Dermis lymphatic vessel endothelial cell (primary cell): ENCODE data around the gene PHRF1. TPM values are rescaled to one million over a fixed set of nuclear protein-coding genes. Genes with fewer than 3 reads are reported as not detected.

Source experiments
- total RNA-seq: library from RNA; depleted of rRNA; stranded (reverse); fragments of >200 nt; gene quantifications from 2 replicates; pipeline ENCODE4 v1.2.1, GENCODE V29; 2014

Gene PHRF1, protein sequence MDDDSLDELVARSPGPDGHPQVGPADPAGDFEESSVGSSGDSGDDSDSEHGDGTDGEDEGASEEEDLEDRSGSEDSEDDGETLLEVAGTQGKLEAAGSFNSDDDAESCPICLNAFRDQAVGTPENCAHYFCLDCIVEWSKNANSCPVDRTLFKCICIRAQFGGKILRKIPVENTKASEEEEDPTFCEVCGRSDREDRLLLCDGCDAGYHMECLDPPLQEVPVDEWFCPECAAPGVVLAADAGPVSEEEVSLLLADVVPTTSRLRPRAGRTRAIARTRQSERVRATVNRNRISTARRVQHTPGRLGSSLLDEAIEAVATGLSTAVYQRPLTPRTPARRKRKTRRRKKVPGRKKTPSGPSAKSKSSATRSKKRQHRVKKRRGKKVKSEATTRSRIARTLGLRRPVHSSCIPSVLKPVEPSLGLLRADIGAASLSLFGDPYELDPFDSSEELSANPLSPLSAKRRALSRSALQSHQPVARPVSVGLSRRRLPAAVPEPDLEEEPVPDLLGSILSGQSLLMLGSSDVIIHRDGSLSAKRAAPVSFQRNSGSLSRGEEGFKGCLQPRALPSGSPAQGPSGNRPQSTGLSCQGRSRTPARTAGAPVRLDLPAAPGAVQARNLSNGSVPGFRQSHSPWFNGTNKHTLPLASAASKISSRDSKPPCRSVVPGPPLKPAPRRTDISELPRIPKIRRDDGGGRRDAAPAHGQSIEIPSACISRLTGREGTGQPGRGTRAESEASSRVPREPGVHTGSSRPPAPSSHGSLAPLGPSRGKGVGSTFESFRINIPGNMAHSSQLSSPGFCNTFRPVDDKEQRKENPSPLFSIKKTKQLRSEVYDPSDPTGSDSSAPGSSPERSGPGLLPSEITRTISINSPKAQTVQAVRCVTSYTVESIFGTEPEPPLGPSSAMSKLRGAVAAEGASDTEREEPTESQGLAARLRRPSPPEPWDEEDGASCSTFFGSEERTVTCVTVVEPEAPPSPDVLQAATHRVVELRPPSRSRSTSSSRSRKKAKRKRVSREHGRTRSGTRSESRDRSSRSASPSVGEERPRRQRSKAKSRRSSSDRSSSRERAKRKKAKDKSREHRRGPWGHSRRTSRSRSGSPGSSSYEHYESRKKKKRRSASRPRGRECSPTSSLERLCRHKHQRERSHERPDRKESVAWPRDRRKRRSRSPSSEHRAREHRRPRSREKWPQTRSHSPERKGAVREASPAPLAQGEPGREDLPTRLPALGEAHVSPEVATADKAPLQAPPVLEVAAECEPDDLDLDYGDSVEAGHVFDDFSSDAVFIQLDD (N-terminal part only)
- total RNA-seq = 17.6 and 19.3 TPM in 2 replicates

DNA sequence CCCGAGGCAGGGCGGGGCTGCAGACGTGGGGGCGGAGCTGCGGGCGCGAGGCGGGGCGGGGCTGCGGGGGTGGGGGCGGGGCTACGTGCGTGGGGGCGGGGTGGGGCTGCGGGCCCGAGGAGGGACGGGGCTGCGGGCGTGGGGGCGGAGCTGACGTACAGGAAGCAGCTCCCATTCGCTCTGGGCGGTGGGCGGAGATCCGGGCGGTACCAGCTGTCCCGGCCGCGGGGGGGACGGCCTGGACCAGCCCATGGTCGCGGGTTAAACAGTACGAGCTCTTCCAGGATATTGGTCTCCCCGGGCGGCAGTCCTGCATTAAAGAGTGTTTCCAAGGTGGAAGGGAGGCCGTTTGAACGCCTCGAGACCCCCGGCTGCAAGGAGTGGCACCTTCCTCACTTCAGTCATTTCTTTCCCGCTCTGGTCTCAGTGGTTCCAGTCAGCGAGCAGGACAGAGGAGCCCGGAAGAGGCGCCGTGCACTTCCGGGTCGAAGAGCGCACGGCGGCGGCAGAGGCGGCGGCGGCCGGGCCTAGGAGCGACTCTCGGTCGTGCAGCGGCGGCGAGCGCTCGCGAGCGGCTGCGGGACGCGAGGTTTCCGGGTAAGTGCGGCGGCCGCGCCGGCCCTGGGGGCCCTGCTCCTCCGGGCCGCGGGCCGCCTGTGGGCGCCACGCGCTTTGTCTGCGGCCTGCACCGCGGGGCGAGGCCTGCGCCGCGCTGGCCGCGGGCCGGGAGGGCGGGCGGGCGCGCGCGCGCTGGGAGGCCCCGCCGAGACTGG lies at the start of gene PHRF1:
TSS of gene PHRF1 (plus strand) at position 475 of the 773 bp plus-strand sequence. CDS start 5,043 bp downstream, outside the sequence.

GRCh38 chr11:535519-536454 lies 40.5 kb upstream of the PHRF1 start, which contains the start of gene HRAS:
TSS of gene HRAS (minus strand) at chr11:535576.

GRCh38 chr11:536841-537621 lies 39.2 kb upstream of the PHRF1 start, which contains the start of gene LRRC56:
TSS of gene LRRC56 (plus strand) at chr11:537527. CDS start at chr11:540685, 3,158 bp downstream.

DNA sequence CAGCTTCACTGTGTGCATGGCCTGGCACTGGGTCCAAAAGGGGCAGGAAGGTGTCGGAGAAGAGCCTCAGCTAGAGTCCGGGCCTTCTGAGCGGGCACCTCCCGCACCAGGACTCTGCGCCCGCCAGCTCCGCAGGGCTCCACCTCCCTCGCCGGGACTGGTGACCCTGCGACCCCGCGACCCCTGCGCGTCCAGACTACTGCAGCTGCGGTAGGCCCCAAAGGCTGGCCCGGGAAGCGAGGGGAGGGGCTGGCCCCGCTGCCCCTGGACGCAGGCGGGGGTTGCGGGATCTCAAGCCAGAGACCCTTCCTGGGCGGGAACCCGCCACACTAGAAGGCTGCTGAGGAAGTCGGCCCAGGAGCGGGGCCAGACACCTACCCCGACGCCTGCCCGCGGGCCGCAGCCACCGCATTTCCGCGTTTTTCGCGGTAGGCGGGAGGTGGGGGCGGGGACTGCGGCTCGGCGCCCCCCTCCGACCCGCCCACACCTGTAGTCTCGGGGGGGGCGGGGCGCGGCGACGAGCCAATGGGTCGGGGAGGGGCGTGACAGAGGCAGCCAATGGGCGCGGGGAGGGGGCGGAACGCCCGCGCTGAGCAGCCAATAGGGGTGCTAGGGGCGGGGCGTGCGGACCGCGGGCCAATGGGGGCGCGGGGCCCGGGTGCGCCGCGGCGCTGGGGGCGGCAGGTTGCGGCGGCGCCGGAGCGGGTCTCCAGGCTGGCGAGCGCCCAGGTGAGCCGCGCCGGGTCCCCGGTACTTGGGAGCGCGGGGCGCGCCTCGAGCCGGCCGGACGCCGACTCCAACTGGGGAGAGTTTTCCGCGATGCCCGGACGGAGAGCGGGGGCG lies 15.7 kb upstream of the PHRF1 start, which contains the start of the genes LMNTD2 and RASSF7:
TSS of gene LMNTD2 (minus strand) at position 434 of the 843 bp plus-strand sequence. CDS start at position 412, 22 bp downstream.
TSS of gene RASSF7 (plus strand) at position 666 of the 843 bp plus-strand sequence. CDS start 799 bp downstream, outside the sequence.

DNA sequence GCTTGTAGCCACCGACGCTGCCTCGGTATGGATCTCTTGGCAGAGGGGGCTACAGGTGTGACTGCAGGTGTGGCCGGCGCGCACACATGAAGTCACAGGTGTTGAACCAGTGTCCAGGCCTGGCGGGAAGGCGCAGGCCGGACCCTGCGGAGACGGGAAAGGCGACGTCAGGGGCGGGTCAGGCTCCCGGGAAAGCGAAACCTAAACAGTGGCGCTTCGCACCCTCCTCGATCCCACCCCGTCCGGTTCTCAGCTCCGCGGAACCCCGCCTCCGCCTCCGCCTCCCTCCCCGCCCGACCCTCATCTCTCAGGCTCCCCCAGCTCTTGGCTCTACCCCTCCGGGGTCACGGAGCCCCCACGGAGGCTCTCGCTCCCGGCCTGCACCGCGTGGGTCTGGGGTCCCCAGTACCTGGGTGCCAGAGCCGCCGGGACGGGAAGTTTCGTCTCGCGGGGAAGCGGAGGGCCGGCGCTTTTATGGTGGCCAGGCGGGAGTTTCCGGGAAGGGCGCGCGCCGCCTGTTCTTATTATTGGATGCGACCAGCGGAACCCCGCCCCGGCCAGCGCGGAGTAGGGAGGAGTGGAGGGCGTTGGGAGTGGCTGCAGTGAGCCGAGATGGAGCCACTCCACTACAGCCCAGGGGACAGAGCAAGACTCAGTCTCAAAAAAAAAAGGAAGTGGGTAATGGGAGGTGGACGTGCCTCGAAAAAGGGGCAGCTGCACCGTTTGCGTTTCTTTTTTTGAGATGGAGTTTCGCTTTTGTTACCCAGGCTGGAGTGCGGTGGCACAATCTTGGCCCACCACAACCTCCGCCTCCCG lies 39.4 kb downstream of the PHRF1 start, which contains the start of gene IRF7:
TSS of gene IRF7 (minus strand) at position 447 of the 816 bp plus-strand sequence. CDS start 586 bp downstream, outside the sequence.

GRCh38 chr11:624705-625635 lies 48.7 kb downstream of the PHRF1 start, which contains the start of gene CDHR5:
TSS of gene CDHR5 (minus strand) at chr11:624955. CDS start at chr11:624902, 53 bp downstream.

DNA sequence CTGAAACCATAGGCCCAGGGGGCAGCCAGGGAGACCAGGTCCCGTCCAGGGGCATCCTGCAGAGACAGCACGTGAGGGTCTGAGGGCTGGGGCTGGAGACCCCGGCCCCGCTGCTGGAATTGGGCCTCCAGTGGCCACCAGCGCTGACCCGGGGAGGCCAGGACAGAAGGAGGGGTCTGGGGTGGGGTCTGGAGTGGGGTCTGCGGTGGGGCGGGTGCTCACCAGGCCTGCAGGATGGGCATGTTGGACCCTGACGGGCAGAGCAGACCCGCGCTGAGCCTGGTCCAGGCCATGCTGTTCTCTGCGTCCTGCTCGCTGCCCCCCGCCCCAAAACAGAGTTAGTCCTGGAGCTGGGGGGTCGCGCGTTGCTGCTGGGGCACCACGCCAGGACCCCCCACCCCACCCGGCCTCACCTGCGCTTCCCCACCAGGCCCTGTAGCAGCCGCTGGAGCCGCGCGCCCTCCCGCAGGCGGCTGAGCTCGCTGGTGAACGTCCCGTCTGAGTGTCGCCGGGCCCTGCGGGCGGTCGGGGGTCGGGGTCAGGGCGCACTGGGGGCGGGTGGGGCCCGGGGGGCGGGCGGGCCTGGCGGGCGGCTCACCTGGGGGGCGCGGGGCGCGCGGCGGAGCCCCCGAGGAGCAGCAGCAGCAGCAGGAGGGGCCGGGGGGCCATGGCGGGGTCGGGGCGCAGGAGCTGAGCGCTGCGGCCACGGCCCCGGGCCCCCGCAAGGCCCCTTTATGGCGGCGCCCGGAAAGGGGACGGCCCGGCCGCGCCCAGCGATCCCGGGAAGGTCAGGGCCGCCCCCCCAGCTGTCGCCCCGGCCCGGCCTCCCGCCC lies 50.4 kb downstream of the PHRF1 start, which contains the start of gene SCT:
TSS of gene SCT (minus strand) at position 707 of the 833 bp plus-strand sequence. CDS start at position 669, 38 bp downstream.

DNA sequence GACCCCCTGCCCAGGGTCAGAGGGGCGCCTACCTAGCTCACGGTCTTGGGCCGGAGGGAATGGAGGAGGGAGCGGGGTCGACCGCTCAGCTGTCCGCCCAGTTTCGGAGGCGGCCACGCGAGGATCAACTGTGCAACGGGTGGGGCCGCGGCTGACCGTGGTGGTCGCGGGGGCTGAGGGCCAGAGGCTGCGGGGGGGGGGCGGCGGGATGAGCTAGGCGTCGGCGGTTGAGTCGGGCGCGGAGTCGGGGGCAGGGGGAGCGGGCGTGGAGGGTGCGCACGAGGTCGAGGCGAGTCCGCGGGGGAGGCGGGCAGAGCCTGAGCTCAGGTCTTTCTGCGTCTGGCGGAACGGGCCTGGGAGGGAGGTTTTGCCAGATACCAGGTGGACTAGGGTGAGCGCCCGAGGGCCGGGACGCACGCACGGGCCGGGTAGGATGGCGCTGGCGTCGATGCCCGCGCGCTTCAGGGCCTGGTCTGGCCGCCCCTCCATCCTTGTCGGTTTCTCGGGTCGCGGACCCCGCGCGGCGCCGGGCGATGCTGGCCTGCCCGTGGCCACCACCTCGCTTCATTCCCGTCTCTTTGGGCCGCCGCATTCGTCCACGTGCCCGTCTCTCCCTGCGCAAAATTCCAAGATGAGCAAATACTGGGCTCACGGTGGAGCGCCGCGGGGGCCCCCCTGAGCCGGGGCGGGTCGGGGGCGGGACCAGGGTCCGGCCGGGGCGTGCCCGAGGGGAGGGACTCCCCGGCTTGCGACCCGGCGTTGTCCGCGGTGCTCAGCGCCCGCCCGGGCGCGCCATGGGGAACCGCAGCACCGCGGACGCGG lies 60.5 kb downstream of the PHRF1 start, which contains the start of gene DRD4:
TSS of gene DRD4 (plus strand) at position 759 of the 822 bp plus-strand sequence. CDS start at position 795, 36 bp downstream.

Other genes starting within 250 kb of the PHRF1 start
- 0.09 and 1.4 TPM in 2 replicates for gene B4GALNT4, start 207.0 kb upstream of the PHRF1 start, total RNA-seq
- 0.11 and 0.26 TPM in 2 replicates for gene PKP3, start 182.3 kb upstream of the PHRF1 start, total RNA-seq
- 32.7 and 35.2 TPM in 2 replicates for gene SIGIRR, start 161.5 kb upstream of the PHRF1 start, total RNA-seq
- gene ANO9, start 134.5 kb upstream of the PHRF1 start, total RNA-seq = 0.69 and 0.76 TPM in 2 replicates
- 31.1 TPM in 2 replicates for gene PTDSS2, start 126.2 kb upstream of the PHRF1 start, total RNA-seq
- gene RNH1, start 69.2 kb upstream of the PHRF1 start, total RNA-seq = 187 and 237 TPM in 2 replicates
- 34.2 and 39.2 TPM in 2 replicates for gene HRAS, start 40.9 kb upstream of the PHRF1 start, total RNA-seq
- gene LRRC56, start 38.9 kb upstream of the PHRF1 start, total RNA-seq = 0.34 and 0.43 TPM in 2 replicates
- 1.5 and 1.7 TPM in 2 replicates for gene LMNTD2, start 15.7 kb upstream of the PHRF1 start, total RNA-seq
- 9.2 and 19.1 TPM in 2 replicates for gene RASSF7, start 15.5 kb upstream of the PHRF1 start, total RNA-seq
- gene IRF7, start 39.5 kb downstream of the PHRF1 start, total RNA-seq = 7.4 and 11.4 TPM in 2 replicates
- not detected in 2 replicates for gene CDHR5, start 48.5 kb downstream of the PHRF1 start, total RNA-seq
- not detected in 2 replicates for gene SCT, start 50.7 kb downstream of the PHRF1 start, total RNA-seq
- gene DRD4, start 60.8 kb downstream of the PHRF1 start, total RNA-seq = not detected in 2 replicates
- 27.5 and 34.3 TPM in 2 replicates for gene DEAF1, start 118.8 kb downstream of the PHRF1 start, total RNA-seq
- 7.9 and 11.1 TPM in 2 replicates for gene TMEM80, start 119.3 kb downstream of the PHRF1 start, total RNA-seq
- 1.9 and 2.1 TPM in 2 replicates for gene EPS8L2, start 129.8 kb downstream of the PHRF1 start, total RNA-seq
- 96.4 and 101 TPM in 2 replicates for gene TALDO1, start 171.0 kb downstream of the PHRF1 start, total RNA-seq
- 22.9 and 25.1 TPM in 2 replicates for gene GATD1, start 201.0 kb downstream of the PHRF1 start, total RNA-seq
- gene CEND1, start 213.6 kb downstream of the PHRF1 start, total RNA-seq = 0.09 TPM in 1 of 2 replicates, not detected in the other
- gene SLC25A22, start 221.8 kb downstream of the PHRF1 start, total RNA-seq = 4.7 and 5.2 TPM in 2 replicates
- 3.0 and 3.5 TPM in 2 replicates for gene PIDD1, start 228.8 kb downstream of the PHRF1 start, total RNA-seq
- 292 and 295 TPM in 2 replicates for gene RPLP2, start 233.5 kb downstream of the PHRF1 start, total RNA-seq
- 45.8 and 67.0 TPM in 2 replicates for gene PNPLA2, start 242.4 kb downstream of the PHRF1 start, total RNA-seq